GM21381 (cell line): ENCODE data around the gene GNAT1.
"Not testable (repeated sequence)": the region's sequence is repeated elsewhere in the genome, so short reads cannot be mapped to it uniquely, and the experiment has no call there.

Source experiments
- ATAC-seq: cut with Tn5 transposase; IDR thresholded peaks from one replicate; pipeline ENCODE4 v1.9.1; 2021; ENCODE audit warnings: mild to moderate bottlenecking, moderate library complexity; ENCODE audit not compliant: unreplicated experiment

The GNAT1 gene

DNA sequence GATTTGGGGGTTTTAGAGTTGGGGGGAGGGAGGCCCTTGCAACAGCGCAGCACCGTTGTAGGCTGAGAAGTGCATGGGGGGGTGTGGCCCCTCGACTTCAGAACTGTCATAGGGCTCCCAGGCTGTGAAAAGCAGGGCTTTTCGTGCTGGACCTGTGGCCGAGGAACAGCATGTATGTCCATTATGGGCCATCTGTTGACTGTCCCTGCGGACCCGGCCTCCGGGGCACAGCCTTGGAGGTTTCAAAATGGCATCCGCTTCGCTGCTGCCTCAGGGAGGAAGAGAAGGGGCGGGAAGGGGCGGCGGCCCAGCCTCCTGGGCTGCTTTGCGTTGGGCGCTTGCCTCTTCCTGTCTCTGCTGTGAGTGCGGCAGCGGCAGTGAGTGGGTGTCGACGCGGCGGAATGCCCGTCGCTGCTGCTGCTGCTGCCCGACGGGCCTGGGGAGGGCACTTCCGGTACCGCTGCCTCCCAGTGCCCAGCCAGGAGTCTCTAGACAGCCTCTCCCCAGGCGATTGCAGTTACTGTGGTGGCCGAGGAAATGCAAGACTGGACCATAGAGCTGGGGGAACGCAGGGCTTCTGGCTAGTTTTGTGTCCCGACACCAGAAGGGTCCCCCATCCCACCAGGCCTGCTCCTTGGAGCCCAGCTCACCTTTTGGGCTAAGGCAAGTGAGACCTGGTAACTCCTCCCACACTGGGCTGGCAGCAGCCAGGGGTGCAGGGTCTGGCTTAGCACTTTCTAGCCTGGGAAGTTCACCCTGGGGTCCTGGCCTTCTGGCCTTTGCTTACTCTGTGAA, 46.5 kb downstream of the GNAT1 start:
- ATAC-seq: peak; percentile 31

DNA sequence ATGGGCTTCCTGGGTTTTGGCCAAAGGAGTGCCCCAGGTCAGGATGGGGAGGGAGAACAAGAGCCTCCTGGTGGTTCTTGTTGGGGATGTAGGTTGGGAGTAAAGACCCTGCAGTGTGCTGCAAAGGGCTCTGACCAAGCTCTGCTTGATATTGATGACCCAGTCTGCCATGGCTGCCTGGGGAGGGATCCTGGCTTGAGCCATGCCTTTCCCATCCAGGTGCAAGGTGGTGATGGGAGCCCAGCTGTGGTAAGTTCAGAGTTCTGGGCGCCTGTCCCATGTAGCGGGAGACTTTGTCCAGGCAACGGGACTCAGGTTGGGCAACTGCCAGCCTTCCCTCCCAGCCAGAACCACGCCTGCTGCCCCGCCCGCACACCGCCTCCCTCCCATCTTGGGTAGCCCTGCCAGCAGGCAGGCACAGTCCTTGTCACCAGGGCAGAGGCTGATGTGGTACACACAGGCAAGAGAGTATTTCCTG, 47.2 kb downstream of the GNAT1 start:
- ATAC-seq: no peak

DNA sequence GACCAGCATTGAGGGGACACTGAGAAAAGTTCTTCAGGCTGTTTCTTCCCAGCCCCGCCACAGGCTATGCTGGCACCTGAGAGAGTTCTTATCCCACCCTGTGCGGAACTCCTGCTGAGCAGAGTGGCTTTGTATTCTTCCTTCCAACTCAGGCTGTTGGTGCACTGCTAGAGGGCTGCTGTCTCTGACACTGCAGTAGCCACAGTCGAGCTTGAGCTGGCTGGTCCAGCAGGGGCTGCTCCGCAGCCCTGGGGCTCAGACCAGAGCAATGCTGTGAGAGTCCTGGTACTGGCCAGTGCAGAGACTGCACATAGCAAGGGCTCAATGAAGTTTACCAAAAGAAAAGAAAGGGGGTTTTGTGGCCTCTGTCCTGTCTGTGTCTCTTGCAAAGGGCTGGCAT, 48.2 kb downstream of the GNAT1 start:
- ATAC-seq: no peak

DNA sequence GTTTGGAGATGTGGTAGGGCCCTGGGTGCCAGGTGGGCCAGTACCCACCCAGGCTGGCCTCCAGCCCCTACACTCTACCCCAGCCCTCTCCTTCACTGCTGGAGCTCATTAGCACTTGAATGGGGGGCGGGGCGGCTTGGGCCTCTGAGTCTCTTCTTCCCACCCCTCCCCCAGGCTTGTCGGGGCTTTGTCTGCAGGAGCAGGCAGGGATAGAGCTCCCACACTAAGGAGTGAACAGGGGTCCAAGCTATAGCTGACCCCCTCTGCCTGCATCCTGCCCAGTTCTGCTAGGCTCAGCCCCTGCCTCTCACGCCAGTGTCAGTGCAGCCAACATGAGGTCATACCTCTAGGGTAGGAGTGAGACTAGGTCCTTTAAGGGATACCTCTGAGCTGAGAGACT, 49.8 kb downstream of the GNAT1 start:
- ATAC-seq: no peak

GRCh38 chr3:50241713-50242380, 50.4 kb downstream of the GNAT1 start:
- ATAC-seq: no peak

- ATAC-seq: no peak
Measured at GRCh38 chr3:50242381-50242770, 51.0 kb downstream of the GNAT1 start.

GRCh38 chr3:50242851-50243542, 51.6 kb downstream of the GNAT1 start:
- no peak for ATAC-seq

DNA sequence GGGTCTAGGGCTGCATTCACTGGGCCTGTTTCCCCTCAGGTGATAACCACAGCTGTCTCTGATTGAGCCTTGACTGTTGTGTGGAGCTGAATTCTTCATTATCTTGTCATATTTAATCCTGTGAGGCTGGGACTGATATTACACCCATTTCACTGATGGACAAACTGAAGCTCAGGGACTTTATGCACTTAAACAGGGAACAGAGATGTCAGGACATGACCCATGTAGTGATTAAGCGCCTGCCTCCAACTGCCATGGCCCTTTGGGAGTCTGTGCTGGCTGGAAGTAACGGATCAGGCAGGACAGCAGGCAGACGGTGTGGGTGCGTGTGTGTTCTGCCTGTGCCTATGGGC, 52.1 kb downstream of the GNAT1 start:
- no peak for ATAC-seq

DNA sequence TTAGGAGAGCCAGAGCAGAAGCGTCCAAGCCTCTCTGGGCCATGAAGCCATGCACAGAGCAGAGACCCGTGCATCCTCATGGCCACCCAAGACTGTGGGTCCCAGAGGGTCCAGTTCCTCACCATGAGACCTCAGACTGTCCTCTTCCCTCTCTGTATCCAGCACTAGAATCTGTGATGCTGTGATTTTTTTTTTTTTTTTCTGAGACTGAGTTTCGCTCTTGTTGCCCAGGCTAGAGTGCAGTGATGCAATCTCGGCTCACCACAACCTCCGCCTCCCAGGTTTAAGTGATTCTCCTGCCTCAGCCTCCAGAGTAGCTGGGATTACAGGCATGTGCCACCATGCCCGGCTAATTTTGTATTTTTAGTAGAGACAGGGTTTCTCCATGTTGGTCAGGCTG, 53.4 kb downstream of the GNAT1 start:
- not testable (repeated sequence) for ATAC-seq

- no peak for ATAC-seq
Measured at GRCh38 chr3:50245251-50245745, 53.9 kb downstream of the GNAT1 start.

DNA sequence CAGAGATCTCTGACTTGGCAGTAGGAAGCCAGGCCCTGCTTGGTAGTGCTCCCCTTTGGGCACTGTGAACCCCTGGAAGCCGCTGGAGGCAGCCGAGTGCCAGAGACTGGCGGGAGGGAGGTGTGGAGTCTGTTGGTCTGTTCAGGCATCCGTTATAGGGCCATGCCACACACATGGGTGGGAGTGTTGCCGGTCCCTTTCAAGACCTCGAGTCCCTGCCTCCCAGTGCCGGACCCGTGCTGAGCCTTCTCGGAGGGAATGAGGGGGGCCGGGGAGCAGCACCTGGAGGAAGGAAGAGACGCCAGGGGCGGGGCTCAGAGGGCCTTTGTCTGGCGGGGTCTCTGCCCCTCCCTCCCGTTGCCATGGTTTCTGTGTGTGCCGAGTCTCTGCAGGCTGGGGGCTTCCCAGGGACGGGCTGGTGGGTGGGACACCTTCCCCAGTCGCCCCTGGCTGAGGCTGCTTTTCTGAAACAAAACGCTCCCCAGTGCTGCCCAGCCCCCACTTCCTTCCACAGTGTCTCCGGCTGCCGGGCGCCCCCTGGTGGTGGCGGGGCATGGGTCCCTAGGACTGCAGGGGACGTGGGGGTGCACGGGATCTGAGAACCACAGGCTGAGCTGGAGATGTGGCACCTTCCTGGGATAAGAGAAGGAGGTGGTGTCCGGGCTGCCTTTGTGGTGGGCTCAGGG, 54.6 kb downstream of the GNAT1 start:
- ATAC-seq: peak; percentile 51

- peak; percentile 51 for ATAC-seq
Measured at GRCh38 chr3:50246517-50246954, 55.1 kb downstream of the GNAT1 start.
